Coronary artery (tissue), 2 donors: Measurements from ENCODE around the gene HRAS.
A peak's percentile ranks its signal among the peaks of the same experiment; 100 is the strongest.

Source experiments
- DNase-seq: peaks from one replicate; pipeline ENCODE4 v3.0.0-alpha.2; 2017; ENCODE audit warnings: low spot score
- H3K27ac ChIP-seq, 2 donors: fragments of 200-600 bp; sonication (generic); one replicate each; pipeline ENCODE4 v1.5.1; 2016 to 2019
- H3K4me3 ChIP-seq: fragments of 200-600 bp; sonication (generic); 2 replicates; pipeline ENCODE4 v1.5.1; 2016; ENCODE audit warnings: mild to moderate bottlenecking, moderate library complexity
- CTCF ChIP-seq: fragments of 200-600 bp; sonication (generic); IDR thresholded peaks from one replicate; pipeline ENCODE4 v1.5.1; 2019; ENCODE audit warnings: antibody characterized with exemption

HRAS gene

GRCh38 chr11:540583-541432, 5.4 kb upstream of the HRAS start:
- DNase-seq, result no peak
- TF ChIP-seq CTCF, result no peak
- Histone ChIP-seq H3K27ac (no peak overlapping the region), H3K4me3 (no peak overlapping the region)

DNA sequence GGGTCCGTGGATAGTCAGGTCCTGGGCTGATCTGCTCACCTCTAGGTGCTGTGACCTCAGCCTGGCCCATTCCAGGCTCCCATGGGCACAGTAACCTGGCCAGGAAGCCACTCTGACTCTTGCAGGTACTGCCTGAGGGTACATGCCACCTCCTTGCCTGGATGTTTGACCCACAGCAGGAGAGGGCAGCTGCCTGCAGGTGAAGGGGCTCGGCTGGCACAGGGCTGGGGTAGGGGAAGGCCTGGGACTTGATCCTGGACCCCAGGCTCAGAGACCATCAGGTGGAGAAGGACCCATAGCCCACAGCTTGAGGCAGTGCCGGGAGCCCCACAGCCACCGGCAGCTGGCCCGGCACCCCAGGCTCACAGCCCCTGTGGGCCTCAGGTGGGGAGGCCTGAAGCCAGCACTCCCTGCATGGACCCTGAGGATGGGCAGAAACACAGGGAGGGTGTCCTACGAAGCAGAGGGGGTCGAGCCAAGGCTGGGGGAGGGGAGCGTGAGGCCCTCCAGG, 4.7 kb upstream of the HRAS start:
- TF ChIP-seq CTCF, result no peak
- Histone ChIP-seq H3K4me3 (no peak overlapping the region), H3K27ac (no peak overlapping the region)
- no peak for DNase-seq

DNA sequence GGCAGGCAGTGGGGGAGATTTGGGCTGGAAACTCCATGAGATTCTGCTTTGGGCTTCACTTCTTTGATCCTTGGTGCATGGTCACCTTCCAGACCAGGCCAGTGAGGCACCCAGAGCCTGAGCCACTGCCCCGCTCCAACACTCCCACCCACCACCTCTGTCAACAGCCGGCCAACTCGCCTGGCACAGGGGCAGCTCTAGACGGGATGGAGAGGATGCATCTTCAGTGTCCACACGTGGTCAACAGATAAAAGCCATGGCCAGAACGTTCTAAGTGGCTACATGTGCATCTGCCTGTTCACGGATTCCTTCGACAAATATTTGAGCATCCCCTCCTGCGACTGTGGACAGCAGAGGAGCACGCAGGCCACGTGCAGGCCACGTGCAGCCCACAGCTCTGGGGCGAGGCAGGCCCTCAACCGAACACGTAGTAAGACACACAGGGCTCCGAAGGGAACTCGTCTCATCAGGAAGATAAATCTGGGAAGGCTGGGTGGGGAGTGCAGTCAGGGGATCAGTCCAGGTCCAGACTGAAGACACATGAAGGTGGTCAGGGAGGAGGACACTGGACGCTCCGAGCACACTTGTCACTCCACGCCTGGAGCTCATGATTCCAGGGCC, 3.2 kb upstream of the HRAS start:
- H3K27ac ChIP-seq, result no peak overlapping the region
- TF ChIP-seq CTCF, result no peak
- no peak for DNase-seq
- no peak overlapping the region for H3K4me3 ChIP-seq

- TF ChIP-seq CTCF, result no peak
- H3K4me3 ChIP-seq, result peak overlapping the region; percentile 89
- DNase-seq, result no peak
- no peak overlapping the region for H3K27ac ChIP-seq
These were observed 2.5 kb upstream of the HRAS start for GRCh38 chr11:537622-538430.

- DNase-seq, result no peak
- Histone ChIP-seq H3K27ac (peak within 1 kb of the TSS in 1 of 2 donors; percentile 9), H3K4me3 (peak within 1 kb of the TSS; percentile 89)
- no peak for TF ChIP-seq CTCF
These were observed 1.7 kb upstream of the HRAS start, which contains the start of gene LRRC56 for GRCh38 chr11:536841-537621. Gene LRRC56, plus strand, starts transcription at chr11:537527. Its CDS starts 3,158 bp downstream, at chr11:540685.

DNA sequence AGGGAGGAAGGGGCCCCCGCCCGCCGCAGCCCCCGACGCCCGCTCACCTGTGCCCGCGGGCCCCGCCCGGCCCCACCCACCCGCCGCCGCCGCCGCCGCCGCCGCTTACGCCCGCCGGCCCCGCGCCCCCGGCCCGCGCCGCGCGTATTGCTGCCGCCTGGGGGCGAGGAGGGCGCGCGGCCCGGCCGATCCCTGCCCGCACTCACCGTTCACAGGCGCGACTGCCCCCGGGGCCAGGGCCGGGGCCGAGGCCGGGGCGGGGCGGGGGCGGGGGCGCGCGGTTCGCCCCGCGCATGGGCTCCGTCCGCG, 212 bp downstream of the HRAS start:
- TF ChIP-seq CTCF, result no peak
- DNase-seq, result no peak
- Histone ChIP-seq H3K27ac (peak overlapping the region in 1 of 2 donors; percentile 83), H3K4me3 (peak overlapping the region; percentile 89)
